ENCODE measurements around the gene PAGE2B.

The PAGE2B gene, protein sequence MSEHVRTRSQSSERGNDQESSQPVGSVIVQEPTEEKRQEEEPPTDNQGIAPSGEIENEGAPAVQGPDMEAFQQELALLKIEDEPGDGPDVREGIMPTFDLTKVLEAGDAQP

DNA sequence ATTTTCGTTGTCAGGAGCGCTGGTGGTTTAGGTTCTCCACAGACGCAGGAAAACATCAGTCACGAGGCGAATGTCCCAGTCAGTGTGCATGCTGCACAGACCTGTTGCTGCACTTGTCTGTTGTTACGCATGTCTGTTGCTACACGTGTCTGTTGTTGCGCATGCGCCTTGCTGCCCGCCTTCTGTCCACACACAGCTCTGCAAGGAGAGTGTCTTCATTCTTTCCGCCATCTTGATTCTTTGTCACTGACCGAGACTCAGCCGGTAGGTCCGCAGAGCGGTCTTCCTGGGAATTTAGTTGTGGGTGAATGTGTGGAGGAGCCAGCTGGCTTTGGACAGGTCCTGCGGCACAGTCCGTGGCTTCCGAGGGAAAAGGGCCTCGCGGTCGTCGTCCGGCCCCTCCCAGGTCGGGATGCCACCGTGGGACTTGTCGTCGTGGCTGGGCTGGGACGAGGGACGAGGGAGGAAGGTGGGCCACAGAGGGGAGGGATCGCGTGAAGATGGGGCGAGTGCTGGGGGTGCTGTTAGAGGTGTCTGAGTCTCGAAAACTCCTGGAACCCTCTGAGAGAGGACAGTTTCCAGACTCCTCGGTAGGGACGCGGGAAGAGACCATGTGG is at the start of gene PAGE2B:
TSS of gene PAGE2B (plus strand) at position 180 of the 617 bp plus-strand sequence. CDS start 1,012 bp downstream, outside the sequence.
- no peak for DNase-seq (ENCODE audit: low read depth)
- no peak within 1 kb of the TSS for H3K4me3 ChIP-seq (ENCODE audit: low read depth, low read length)
- TF ChIP-seq, protein P1, sequence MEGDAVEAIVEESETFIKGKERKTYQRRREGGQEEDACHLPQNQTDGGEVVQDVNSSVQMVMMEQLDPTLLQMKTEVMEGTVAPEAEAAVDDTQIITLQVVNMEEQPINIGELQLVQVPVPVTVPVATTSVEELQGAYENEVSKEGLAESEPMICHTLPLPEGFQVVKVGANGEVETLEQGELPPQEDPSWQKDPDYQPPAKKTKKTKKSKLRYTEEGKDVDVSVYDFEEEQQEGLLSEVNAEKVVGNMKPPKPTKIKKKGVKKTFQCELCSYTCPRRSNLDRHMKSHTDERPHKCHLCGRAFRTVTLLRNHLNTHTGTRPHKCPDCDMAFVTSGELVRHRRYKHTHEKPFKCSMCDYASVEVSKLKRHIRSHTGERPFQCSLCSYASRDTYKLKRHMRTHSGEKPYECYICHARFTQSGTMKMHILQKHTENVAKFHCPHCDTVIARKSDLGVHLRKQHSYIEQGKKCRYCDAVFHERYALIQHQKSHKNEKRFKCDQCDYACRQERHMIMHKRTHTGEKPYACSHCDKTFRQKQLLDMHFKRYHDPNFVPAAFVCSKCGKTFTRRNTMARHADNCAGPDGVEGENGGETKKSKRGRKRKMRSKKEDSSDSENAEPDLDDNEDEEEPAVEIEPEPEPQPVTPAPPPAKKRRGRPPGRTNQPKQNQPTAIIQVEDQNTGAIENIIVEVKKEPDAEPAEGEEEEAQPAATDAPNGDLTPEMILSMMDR (IDR thresholded peaks at IDR 0.05; ENCODE audit: low read depth, low read length, missing control alignments), result no peak
- in situ Hi-C loops (cut with HindIII; ENCODE audit: low sequenced_read_pairs), result no loop called here

DNA sequence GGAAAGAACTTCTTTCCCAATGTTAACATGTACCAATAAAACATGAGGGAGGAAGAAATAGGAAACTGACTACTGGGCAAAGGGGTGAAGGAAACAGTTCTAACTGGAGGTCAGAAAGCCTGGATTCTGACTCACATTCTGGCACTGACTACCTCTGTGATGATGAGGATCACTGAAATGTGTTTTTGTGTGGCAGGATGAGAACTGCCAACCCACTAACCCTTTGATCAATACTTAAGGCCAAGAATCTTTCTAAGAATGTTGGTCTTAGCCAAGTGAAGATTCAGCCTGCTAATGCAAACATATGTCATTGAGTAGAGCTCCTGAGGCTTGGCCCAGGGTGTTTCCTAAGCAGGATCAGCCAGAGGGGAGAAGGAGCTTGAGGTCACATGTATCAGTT is 48.7 kb upstream of the PAGE2B start:
- no peak overlapping the region for H3K4me3 ChIP-seq (ENCODE audit: low read depth, low read length)
- in situ Hi-C loops (cut with HindIII; ENCODE audit: low sequenced_read_pairs), result no loop called here
- TF ChIP-seq, protein P1 (IDR thresholded peaks at IDR 0.05; ENCODE audit: low read depth, low read length, missing control alignments), result no peak
- DNase-seq (ENCODE audit: low read depth), result no peak

DNA sequence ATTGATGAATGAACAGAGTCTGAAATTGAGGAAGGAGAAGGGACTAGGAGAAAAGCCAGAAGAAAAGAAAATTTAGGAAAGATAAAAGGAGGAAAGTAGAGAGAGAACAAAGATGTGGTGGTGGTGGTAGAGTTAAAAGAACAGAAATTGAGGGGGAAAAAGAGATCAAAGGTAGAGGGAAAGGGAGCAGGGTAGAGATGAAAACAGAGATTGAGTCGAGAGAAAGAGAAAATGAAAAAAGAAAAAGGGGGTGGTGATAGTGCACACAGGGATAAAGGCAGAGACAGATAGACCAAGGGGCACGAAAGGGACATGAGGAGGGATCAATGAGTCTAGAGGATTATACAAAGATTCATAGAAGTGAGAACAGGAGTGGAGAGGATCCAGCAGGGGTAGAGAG is 48.0 kb upstream of the PAGE2B start:
- H3K4me3 ChIP-seq (ENCODE audit: low read depth, low read length), result no peak overlapping the region
- in situ Hi-C loops (cut with HindIII; ENCODE audit: low sequenced_read_pairs), result no loop called here
- TF ChIP-seq, protein P1 (IDR thresholded peaks at IDR 0.05; ENCODE audit: low read depth, low read length, missing control alignments), result no peak
- no peak for DNase-seq (ENCODE audit: low read depth)

DNA sequence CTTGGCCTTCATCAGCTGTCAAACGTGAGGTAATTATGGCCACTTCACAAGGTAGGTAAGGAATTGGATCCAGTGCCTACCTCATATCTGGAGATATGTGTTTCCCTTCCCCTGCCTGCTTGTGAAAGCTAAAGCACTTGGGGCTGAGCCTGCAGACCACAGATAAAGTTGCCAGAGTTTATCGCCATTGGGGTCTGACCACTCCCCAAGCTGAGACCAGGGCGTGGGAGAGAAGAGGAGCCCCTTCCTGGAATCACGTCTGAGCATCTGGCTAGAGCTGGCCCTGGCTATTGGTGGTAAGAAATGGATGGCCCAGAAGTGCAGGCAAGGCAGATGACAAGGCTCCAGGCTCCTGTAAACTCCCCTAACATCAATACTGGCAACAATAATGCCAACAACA is 46.8 kb upstream of the PAGE2B start:
- no peak overlapping the region for H3K4me3 ChIP-seq (ENCODE audit: low read depth, low read length)
- no peak for DNase-seq (ENCODE audit: low read depth)
- in situ Hi-C loops (cut with HindIII; ENCODE audit: low sequenced_read_pairs), result no loop called here
- TF ChIP-seq, protein P1 (IDR thresholded peaks at IDR 0.05; ENCODE audit: low read depth, low read length, missing control alignments), result no peak

DNA sequence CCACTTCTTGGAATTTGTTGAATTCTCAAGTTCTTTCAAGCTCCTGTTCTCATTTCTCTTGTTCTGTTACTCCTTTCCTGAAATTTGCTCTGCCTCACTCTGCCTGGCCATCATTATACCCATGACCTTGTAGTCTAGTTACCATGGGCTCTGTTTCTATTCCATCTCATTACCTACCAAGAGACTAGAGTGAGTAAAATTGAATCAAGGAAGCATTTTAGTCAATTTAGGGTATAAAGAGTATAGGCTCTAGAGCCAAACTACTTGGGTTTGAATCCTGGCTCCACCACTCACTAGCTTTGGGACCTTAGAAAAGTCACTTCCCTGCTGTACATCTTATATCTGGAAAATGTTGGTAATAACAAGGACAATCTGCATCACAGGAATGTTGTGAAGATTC is 46.2 kb upstream of the PAGE2B start:
- in situ Hi-C loops (cut with HindIII; ENCODE audit: low sequenced_read_pairs), result no loop called here
- TF ChIP-seq, protein P1 (IDR thresholded peaks at IDR 0.05; ENCODE audit: low read depth, low read length, missing control alignments), result no peak
- H3K4me3 ChIP-seq (ENCODE audit: low read depth, low read length), result no peak overlapping the region

DNA sequence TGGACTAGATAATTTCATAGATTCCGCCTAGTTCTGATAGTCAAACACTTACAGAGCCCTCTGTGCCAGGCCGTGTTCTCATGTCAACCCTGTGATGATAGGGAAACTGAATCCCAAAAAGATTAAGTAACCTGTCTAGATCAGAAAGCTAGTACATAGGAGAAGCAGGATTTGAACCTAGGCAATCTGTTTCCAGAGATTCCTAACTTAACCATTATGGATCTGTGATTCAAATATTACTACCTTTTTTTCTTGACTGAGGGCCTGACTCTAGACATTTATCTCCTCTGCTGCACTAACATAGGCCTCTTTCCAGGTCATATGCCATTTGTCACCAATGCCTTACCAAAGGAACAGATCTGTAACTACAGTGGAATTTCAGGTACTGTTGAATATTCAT is 45.5 kb upstream of the PAGE2B start:
- no peak for DNase-seq (ENCODE audit: low read depth)
- no peak overlapping the region for H3K4me3 ChIP-seq (ENCODE audit: low read depth, low read length)
- in situ Hi-C loops (cut with HindIII; ENCODE audit: low sequenced_read_pairs), result no loop called here
- TF ChIP-seq, protein P1 (IDR thresholded peaks at IDR 0.05; ENCODE audit: low read depth, low read length, missing control alignments), result no peak

More for the DNA sequence above, 46.2 kb upstream of the PAGE2B start:
- no peak for DNase-seq (ENCODE audit: low read depth)
